ENCODE measurements around the gene ANKRD50. TPM values are rescaled to one million over a fixed set of nuclear protein-coding genes. Genes with fewer than 3 reads are reported as not detected.

Gene ANKRD50
- polyA plus RNA-seq, 1 donor from 2014 or later = 17.0 TPM

DNA sequence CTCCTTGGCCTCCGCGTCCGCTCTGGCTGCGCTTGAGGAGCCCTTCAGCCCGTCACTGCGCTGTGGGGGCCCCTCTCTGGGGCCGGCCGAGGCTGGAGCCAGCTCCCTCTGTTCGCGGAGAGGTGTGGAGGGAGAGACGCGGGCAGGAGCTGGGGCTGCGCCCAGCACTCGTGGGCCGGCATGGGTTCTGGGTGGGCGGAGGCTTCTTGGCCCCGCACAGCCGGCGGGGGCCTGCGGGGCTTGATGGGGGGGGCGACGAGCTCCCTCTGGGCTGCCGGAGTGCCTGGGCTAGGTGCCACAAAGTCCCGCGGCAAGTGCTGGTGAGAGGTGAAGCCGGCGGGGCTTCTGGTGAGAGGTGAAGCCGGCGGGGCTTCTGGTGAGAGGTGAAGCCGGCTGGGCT lies 61.9 kb downstream of the ANKRD50 start:
- Histone ChIP-seq H3K4me2 (ENCODE audit: low read length) (no peak overlapping the region), H3K36me3 (ENCODE audit: insufficient read depth, low read length) (no peaks in the 10 kb centered on the region), H3K9me2 (ENCODE audit: insufficient read depth, low read length) (no peaks in the 10 kb centered on the region), H4K20me1 (ENCODE audit: insufficient read depth) (no peaks in the 10 kb centered on the region), H3K27ac (ENCODE audit: low read length) (no peak overlapping the region), H3F3A (ENCODE audit: insufficient read depth, low read length, poor library complexity, severe bottlenecking) (no peaks in the 10 kb centered on the region), H3K79me2 (replicated peaks; ENCODE audit: insufficient read depth, low read length) (no peaks in the 10 kb centered on the region), H3K9me3 (ENCODE audit: low read length) (no peaks in the 10 kb centered on the region), H2AFZ (ENCODE audit: low read depth, low read length) (no peak overlapping the region), H3K9ac (ENCODE audit: low read length) (no peak overlapping the region), H3K27me3 (ENCODE audit: insufficient read depth, low read depth, low read length) (no peaks in the 10 kb centered on the region), H3K4me3 (ENCODE audit: low read length) (no peak overlapping the region)
- TF ChIP-seq RAD21 (conservative IDR thresholded peaks at IDR 0.05) = no peak
- no peak for TF ChIP-seq SMC3 (conservative IDR thresholded peaks at IDR 0.05; ENCODE audit: poor library complexity)
- no peak for TF ChIP-seq EZH2 (IDR thresholded peaks at IDR 0.05; ENCODE audit: borderline replicate concordance, insufficient read depth, low read length, poor library complexity, severe bottlenecking)
- no peak for TF ChIP-seq MXI1 (conservative IDR thresholded peaks at IDR 0.05; ENCODE audit: poor library complexity, severe bottlenecking)
- no peak for TF ChIP-seq POLR2AphosphoS5 (IDR thresholded peaks at IDR 0.05)
- TF ChIP-seq, protein P1, sequence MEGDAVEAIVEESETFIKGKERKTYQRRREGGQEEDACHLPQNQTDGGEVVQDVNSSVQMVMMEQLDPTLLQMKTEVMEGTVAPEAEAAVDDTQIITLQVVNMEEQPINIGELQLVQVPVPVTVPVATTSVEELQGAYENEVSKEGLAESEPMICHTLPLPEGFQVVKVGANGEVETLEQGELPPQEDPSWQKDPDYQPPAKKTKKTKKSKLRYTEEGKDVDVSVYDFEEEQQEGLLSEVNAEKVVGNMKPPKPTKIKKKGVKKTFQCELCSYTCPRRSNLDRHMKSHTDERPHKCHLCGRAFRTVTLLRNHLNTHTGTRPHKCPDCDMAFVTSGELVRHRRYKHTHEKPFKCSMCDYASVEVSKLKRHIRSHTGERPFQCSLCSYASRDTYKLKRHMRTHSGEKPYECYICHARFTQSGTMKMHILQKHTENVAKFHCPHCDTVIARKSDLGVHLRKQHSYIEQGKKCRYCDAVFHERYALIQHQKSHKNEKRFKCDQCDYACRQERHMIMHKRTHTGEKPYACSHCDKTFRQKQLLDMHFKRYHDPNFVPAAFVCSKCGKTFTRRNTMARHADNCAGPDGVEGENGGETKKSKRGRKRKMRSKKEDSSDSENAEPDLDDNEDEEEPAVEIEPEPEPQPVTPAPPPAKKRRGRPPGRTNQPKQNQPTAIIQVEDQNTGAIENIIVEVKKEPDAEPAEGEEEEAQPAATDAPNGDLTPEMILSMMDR (IDR thresholded peaks at IDR 0.05; ENCODE audit: poor library complexity, severe bottlenecking) = no peak
- TF ChIP-seq REST (IDR thresholded peaks at IDR 0.05; ENCODE audit: borderline replicate concordance) = no peak
- TF ChIP-seq TAF1 (IDR thresholded peaks at IDR 0.05; ENCODE audit: low read depth) = no peak
- TF ChIP-seq EP300 (conservative IDR thresholded peaks at IDR 0.05; ENCODE audit: poor library complexity, severe bottlenecking) = no peak

GRCh38 chr4:124647599-124647998 lies 64.9 kb downstream of the ANKRD50 start:
- no peak overlapping the region for H3K27ac ChIP-seq (ENCODE audit: low read length)
- H3K9ac ChIP-seq (ENCODE audit: low read length) = no peak overlapping the region
- no peaks in the 10 kb centered on the region for H3K9me2 ChIP-seq (ENCODE audit: insufficient read depth, low read length)
- no peak overlapping the region for H3K4me2 ChIP-seq (ENCODE audit: low read length)
- no peaks in the 10 kb centered on the region for H3K9me3 ChIP-seq (ENCODE audit: low read length)
- no peaks in the 10 kb centered on the region for H3F3A ChIP-seq (ENCODE audit: insufficient read depth, low read length, poor library complexity, severe bottlenecking)
- H3K27me3 ChIP-seq (ENCODE audit: insufficient read depth, low read depth, low read length) = peaks cover 3% of the 10 kb centered on the region
- no peaks in the 10 kb centered on the region for H3K79me2 ChIP-seq (replicated peaks; ENCODE audit: insufficient read depth, low read length)
- no peak for TF ChIP-seq EP300 (conservative IDR thresholded peaks at IDR 0.05; ENCODE audit: poor library complexity, severe bottlenecking)
- TF ChIP-seq, protein P1 (IDR thresholded peaks at IDR 0.05; ENCODE audit: poor library complexity, severe bottlenecking) = no peak
- no peak for TF ChIP-seq POLR2AphosphoS5 (IDR thresholded peaks at IDR 0.05)
- H3K36me3 ChIP-seq (ENCODE audit: insufficient read depth, low read length) = no peaks in the 10 kb centered on the region
- H2AFZ ChIP-seq (ENCODE audit: low read depth, low read length) = no peak overlapping the region
- H4K20me1 ChIP-seq (ENCODE audit: insufficient read depth) = no peaks in the 10 kb centered on the region
- H3K4me3 ChIP-seq (ENCODE audit: low read length) = no peak overlapping the region
